K562 (cell line): ENCODE measurements around the gene KIFAP3. TPM values are rescaled to one million over a fixed set of nuclear protein-coding genes. Genes with fewer than 3 reads are reported as not detected.

Source experiments
- CEBPZ ChIP-seq: fragments of 150-350 bp; IDR thresholded peaks from 2 replicates; pipeline ENCODE4 v1.6.1; 2014; ENCODE audit warnings: low read depth, mild to moderate bottlenecking, low read length, borderline replicate concordance
- GTF2B ChIP-seq: IDR thresholded peaks from 2 replicates; pipeline ENCODE4 v1.6.1; 2011; ENCODE audit not compliant: insufficient read length; ENCODE audit errors: extremely low read depth
- MEF2D ChIP-seq: conservative IDR thresholded peaks from 2 replicates; pipeline ENCODE4 v1.6.1; 2016; ENCODE audit warnings: low read depth, missing genetic modification characterization, missing compliant biosample characterization
- PPARD ChIP-seq: fragments of 250-450 bp; sonication (Bioruptor Pico); IDR thresholded peaks from 2 replicates; pipeline ENCODE4 v1.8.0; 2022; ENCODE audit warnings: inconsistent platforms, mild to moderate bottlenecking, moderate library complexity
- ZNF280B ChIP-seq: fragments of 250-450 bp; sonication (Bioruptor Pico); IDR thresholded peaks from 2 replicates; pipeline ENCODE4 v1.5.1; 2021; ENCODE audit warnings: mild to moderate bottlenecking
- polyA plus RNA-seq, 8 experiments: library from polyadenylated mRNA; depleted of rRNA in 4 of 8; stranded (reverse) in 5 of 8; unstranded in 3 of 8; fragments of >200 nt; fragmentation: Nextera tagmentation in 2 of 8; fragmentation: Illumina TruSeq in 1 of 8; extraction: Ambion mirVana in 2 of 8; extraction: Trizol in 1 of 8; gene quantifications; 2 replicates each; pipeline versions ENCODE4 v1.2.1 to v1.2.3, GENCODE V29; 2011 to 2014; ENCODE audit warnings: inconsistent platforms in 1 of 8, missing spikeins in 1 of 8
- total RNA-seq, 7 experiments: library from RNA; depleted of rRNA in 6 of 7; stranded (reverse); fragments of >200 nt in 6 of 7; fragmentation: Illumina TruSeq in 2 of 7; extraction: Trizol in 2 of 7; gene quantifications; 2 replicates each; pipeline versions ENCODE4 v1.2.1 to v1.2.3, GENCODE V29; 2011 to 2021; ENCODE audit warnings: low replicate concordance in 1 of 7

Gene KIFAP3
- total and polyA plus RNA-seq, 9 of the 15 experiments (the other 6 are each of a cell fraction or from before 2014, with no cell fraction given): 8.8 to 17.5 (median 11.8) TPM

GRCh38 chr1:169874229-169874628 lies 200.3 kb downstream of the KIFAP3 start (continued):
- TF ChIP-seq PPARD (CRISPR knock-in tag) (no peak), MEF2D (tag) (no peak), CEBPZ (no peak), GTF2B (no peak), ZNF280B (CRISPR knock-in tag) (no peak)
